ENCODE measurements around the gene POLL. TPM values are rescaled to one million over a fixed set of nuclear protein-coding genes. Genes with fewer than 3 reads are reported as not detected.

The POLL gene
- total RNA-seq, 1 experiment from 2014 or later = 8.5 TPM

- Histone ChIP-seq H3K9me2 (replicated peaks; ENCODE audit: insufficient read depth, low read length) (no peaks in the 10 kb centered on the region), H2AFZ (ENCODE audit: low read length) (no peak overlapping the region), H3K9me3 (ENCODE audit: low read length) (no peaks in the 10 kb centered on the region), H3K9ac (ENCODE audit: low read length) (no peak overlapping the region), H3K27ac (ENCODE audit: low read length) (no peak overlapping the region), H3K27me3 (ENCODE audit: low read length) (no peaks in the 10 kb centered on the region), H3K4me1 (ENCODE audit: low read length) (no peaks in the 10 kb centered on the region), H3K79me2 (ENCODE audit: low read length) (no peaks in the 10 kb centered on the region), H3K4me2 (ENCODE audit: low read depth, low read length, poor library complexity, severe bottlenecking) (no peak overlapping the region), H3K4me3 (ENCODE audit: low read length) (no peak overlapping the region), H3K36me3 (ENCODE audit: insufficient read depth, low read length) (no peaks in the 10 kb centered on the region), H4K20me1 (ENCODE audit: insufficient read depth, low read depth, low read length) (no peaks in the 10 kb centered on the region)
- no peak for DNase-seq
Measured at GRCh38 chr10:101578803-101579515, 9.1 kb downstream of the POLL start.

GRCh38 chr10:101578192-101578591, 9.9 kb downstream of the POLL start:
- Histone ChIP-seq H3K27me3 (ENCODE audit: low read length) (no peaks in the 10 kb centered on the region), H3K9me2 (replicated peaks; ENCODE audit: insufficient read depth, low read length) (no peaks in the 10 kb centered on the region), H3K9me3 (ENCODE audit: low read length) (no peaks in the 10 kb centered on the region), H3K36me3 (ENCODE audit: insufficient read depth, low read length) (no peaks in the 10 kb centered on the region), H3K79me2 (ENCODE audit: low read length) (no peaks in the 10 kb centered on the region), H2AFZ (ENCODE audit: low read length) (no peak overlapping the region), H3K4me3 (ENCODE audit: low read length) (no peak overlapping the region), H3K27ac (ENCODE audit: low read length) (no peak overlapping the region), H3K9ac (ENCODE audit: low read length) (no peak overlapping the region), H3K4me1 (ENCODE audit: low read length) (no peaks in the 10 kb centered on the region), H3K4me2 (ENCODE audit: low read depth, low read length, poor library complexity, severe bottlenecking) (no peak overlapping the region), H4K20me1 (ENCODE audit: insufficient read depth, low read depth, low read length) (no peaks in the 10 kb centered on the region)
- no peak for DNase-seq

GRCh38 chr10:101577121-101577871, 10.8 kb downstream of the POLL start:
- no peak overlapping the region for H3K9ac ChIP-seq (ENCODE audit: low read length)
- no peaks in the 10 kb centered on the region for H3K9me2 ChIP-seq (replicated peaks; ENCODE audit: insufficient read depth, low read length)
- H3K79me2 ChIP-seq (ENCODE audit: low read length) = no peaks in the 10 kb centered on the region
- H3K4me3 ChIP-seq (ENCODE audit: low read length) = no peak overlapping the region
- H3K27ac ChIP-seq (ENCODE audit: low read length) = no peak overlapping the region
- no peaks in the 10 kb centered on the region for H3K36me3 ChIP-seq (ENCODE audit: insufficient read depth, low read length)
- H3K9me3 ChIP-seq (ENCODE audit: low read length) = no peaks in the 10 kb centered on the region
- no peak for DNase-seq
- no peak overlapping the region for H3K4me2 ChIP-seq (ENCODE audit: low read depth, low read length, poor library complexity, severe bottlenecking)
- no peaks in the 10 kb centered on the region for H4K20me1 ChIP-seq (ENCODE audit: insufficient read depth, low read depth, low read length)
- no peaks in the 10 kb centered on the region for H3K4me1 ChIP-seq (ENCODE audit: low read length)
- H2AFZ ChIP-seq (ENCODE audit: low read length) = no peak overlapping the region
- H3K27me3 ChIP-seq (ENCODE audit: low read length) = no peaks in the 10 kb centered on the region

- Histone ChIP-seq H3K9me2 (replicated peaks; ENCODE audit: insufficient read depth, low read length) (no peaks in the 10 kb centered on the region), H3K4me3 (ENCODE audit: low read length) (no peak overlapping the region), H3K79me2 (ENCODE audit: low read length) (no peaks in the 10 kb centered on the region), H3K4me1 (ENCODE audit: low read length) (no peaks in the 10 kb centered on the region), H3K4me2 (ENCODE audit: low read depth, low read length, poor library complexity, severe bottlenecking) (no peak overlapping the region), H3K27ac (ENCODE audit: low read length) (no peak overlapping the region), H3K36me3 (ENCODE audit: insufficient read depth, low read length) (no peaks in the 10 kb centered on the region), H2AFZ (ENCODE audit: low read length) (no peak overlapping the region), H3K27me3 (ENCODE audit: low read length) (no peaks in the 10 kb centered on the region), H3K9ac (ENCODE audit: low read length) (no peak overlapping the region), H3K9me3 (ENCODE audit: low read length) (no peaks in the 10 kb centered on the region), H4K20me1 (ENCODE audit: insufficient read depth, low read depth, low read length) (no peaks in the 10 kb centered on the region)
- no peak for DNase-seq
Measured at GRCh38 chr10:101576211-101576863, 11.7 kb downstream of the POLL start.

- H3K27me3 ChIP-seq (ENCODE audit: low read length) = no peaks in the 10 kb centered on the region
- no peak overlapping the region for H3K4me2 ChIP-seq (ENCODE audit: low read depth, low read length, poor library complexity, severe bottlenecking)
- no peaks in the 10 kb centered on the region for H3K9me2 ChIP-seq (replicated peaks; ENCODE audit: insufficient read depth, low read length)
- H3K9ac ChIP-seq (ENCODE audit: low read length) = no peak overlapping the region
- no peak overlapping the region for H3K27ac ChIP-seq (ENCODE audit: low read length)
- H4K20me1 ChIP-seq (ENCODE audit: insufficient read depth, low read depth, low read length) = no peaks in the 10 kb centered on the region
- no peak for DNase-seq
- H3K9me3 ChIP-seq (ENCODE audit: low read length) = no peaks in the 10 kb centered on the region
- no peak overlapping the region for H3K4me3 ChIP-seq (ENCODE audit: low read length)
- no peaks in the 10 kb centered on the region; the same call in 1 of the 2 replicates for H3K4me1 ChIP-seq (ENCODE audit: low read length)
- H2AFZ ChIP-seq (ENCODE audit: low read length) = no peak overlapping the region
- no peaks in the 10 kb centered on the region for H3K79me2 ChIP-seq (ENCODE audit: low read length)
- H3K36me3 ChIP-seq (ENCODE audit: insufficient read depth, low read length) = no peaks in the 10 kb centered on the region
Measured at GRCh38 chr10:101575580-101576210, 12.4 kb downstream of the POLL start.

- H3K27ac ChIP-seq (ENCODE audit: low read length) = no peak overlapping the region
- H2AFZ ChIP-seq (ENCODE audit: low read length) = no peak overlapping the region
- H3K9me2 ChIP-seq (replicated peaks; ENCODE audit: insufficient read depth, low read length) = no peaks in the 10 kb centered on the region
- H3K9me3 ChIP-seq (ENCODE audit: low read length) = no peaks in the 10 kb centered on the region
- no peak overlapping the region for H3K9ac ChIP-seq (ENCODE audit: low read length)
- no peaks in the 10 kb centered on the region; the same call in 1 of the 2 replicates for H3K4me1 ChIP-seq (ENCODE audit: low read length)
- no peaks in the 10 kb centered on the region for H3K27me3 ChIP-seq (ENCODE audit: low read length)
- H3K4me2 ChIP-seq (ENCODE audit: low read depth, low read length, poor library complexity, severe bottlenecking) = no peak overlapping the region
- H3K79me2 ChIP-seq (ENCODE audit: low read length) = no peaks in the 10 kb centered on the region
- no peak overlapping the region for H3K4me3 ChIP-seq (ENCODE audit: low read length)
- DNase-seq = no peak
- no peaks in the 10 kb centered on the region for H4K20me1 ChIP-seq (ENCODE audit: insufficient read depth, low read depth, low read length)
- H3K36me3 ChIP-seq (ENCODE audit: insufficient read depth, low read length) = no peaks in the 10 kb centered on the region
Measured at GRCh38 chr10:101575091-101575490, 13.0 kb downstream of the POLL start.

GRCh38 chr10:101573885-101574753, 13.9 kb downstream of the POLL start:
- Histone ChIP-seq H3K36me3 (ENCODE audit: insufficient read depth, low read length) (no peaks in the 10 kb centered on the region), H3K9me3 (ENCODE audit: low read length) (no peaks in the 10 kb centered on the region), H4K20me1 (ENCODE audit: insufficient read depth, low read depth, low read length) (no peaks in the 10 kb centered on the region), H3K9me2 (replicated peaks; ENCODE audit: insufficient read depth, low read length) (no peaks in the 10 kb centered on the region), H3K4me2 (ENCODE audit: low read depth, low read length, poor library complexity, severe bottlenecking) (no peak overlapping the region), H3K4me3 (ENCODE audit: low read length) (no peak overlapping the region), H3K27me3 (ENCODE audit: low read length) (no peaks in the 10 kb centered on the region), H2AFZ (ENCODE audit: low read length) (no peak overlapping the region), H3K27ac (ENCODE audit: low read length) (no peak overlapping the region), H3K79me2 (ENCODE audit: low read length) (no peaks in the 10 kb centered on the region), H3K4me1 (ENCODE audit: low read length) (peaks cover 6% of the 10 kb centered on the region), H3K9ac (ENCODE audit: low read length) (no peak overlapping the region)
- no peak for DNase-seq
